Activated CD8-positive, alpha-beta memory T cell treated with anti-CD3 and anti-CD28 coated beads for 36 hours (primary cell): ENCODE results near the gene NNMT. TPM values are rescaled to one million over a fixed set of nuclear protein-coding genes. Genes with fewer than 3 reads are reported as not detected.

ENCODE experiments used
- CTCF ChIA-PET: fragments of 350-600 bp; sonication (Branson Sonifier 250); formaldehyde crosslinking; loops from one replicate; lab custom pipeline; 2021; ENCODE audit warnings: antibody characterized with exemption; lab: Charles Lee
- POLR2A ChIA-PET: fragments of 350-600 bp; sonication (Branson Sonifier 250); formaldehyde crosslinking; loops from one replicate; lab custom pipeline; 2021; ENCODE audit warnings: antibody characterized with exemption; lab: Charles Lee
- total RNA-seq, 2 experiments: library from RNA; stranded (reverse); gene quantifications; one replicate each; pipeline ENCODE4 v1.2.3, GENCODE V29; 2021

NNMT gene
- total RNA-seq, 2 experiments from 2014 or later: not detected

GRCh38 chr11:114297806-114298709 is 1.9 kb downstream of the NNMT start:
- ChIA-PET POLR2A (no interaction called here), CTCF (no interaction called here)

- ChIA-PET CTCF (no interaction called here), POLR2A (no interaction called here)
Observed at GRCh38 chr11:114298710-114299109, 2.5 kb downstream of the NNMT start.

- ChIA-PET POLR2A (no interaction called here), CTCF (no interaction called here)
Observed at GRCh38 chr11:114301088-114301487, 4.9 kb downstream of the NNMT start.

- POLR2A ChIA-PET: no interaction called here
- CTCF ChIA-PET: no interaction called here
Observed at GRCh38 chr11:114301927-114302326, 5.7 kb downstream of the NNMT start.

GRCh38 chr11:114302663-114303062 is 6.5 kb downstream of the NNMT start:
- POLR2A ChIA-PET: no interaction called here

GRCh38 chr11:114304065-114304464 is 7.9 kb downstream of the NNMT start:
- ChIA-PET POLR2A (no interaction called here), CTCF (no interaction called here)

More at GRCh38 chr11:114302663-114303062, 6.5 kb downstream of the NNMT start:
- CTCF ChIA-PET: no interaction called here

GRCh38 chr11:114304969-114305368 is 8.8 kb downstream of the NNMT start:
- POLR2A ChIA-PET: no interaction called here
- CTCF ChIA-PET: no interaction called here

- ChIA-PET CTCF (no interaction called here), POLR2A (no interaction called here)
Observed at GRCh38 chr11:114307524-114308203, 11.5 kb downstream of the NNMT start.

- ChIA-PET POLR2A (no interaction called here), CTCF (no interaction called here)
Observed at GRCh38 chr11:114308689-114309089, 12.5 kb downstream of the NNMT start.

GRCh38 chr11:114309517-114309916 is 13.3 kb downstream of the NNMT start:
- POLR2A ChIA-PET: no interaction called here

GRCh38 chr11:114310095-114310494 is 13.9 kb downstream of the NNMT start:
- CTCF ChIA-PET: no interaction called here

More at GRCh38 chr11:114309517-114309916, 13.3 kb downstream of the NNMT start:
- CTCF ChIA-PET: no interaction called here

GRCh38 chr11:114311946-114312345 is 15.7 kb downstream of the NNMT start:
- CTCF ChIA-PET: no interaction called here
- POLR2A ChIA-PET: no interaction called here

More at GRCh38 chr11:114310095-114310494, 13.9 kb downstream of the NNMT start:
- POLR2A ChIA-PET: no interaction called here

- ChIA-PET POLR2A (no interaction called here), CTCF (no interaction called here)
Observed at GRCh38 chr11:114314096-114314495, 17.9 kb downstream of the NNMT start.

GRCh38 chr11:114315749-114316368 is 19.7 kb downstream of the NNMT start:
- POLR2A ChIA-PET: no interaction called here
- CTCF ChIA-PET: no interaction called here

GRCh38 chr11:114316980-114317786 is 21.0 kb downstream of the NNMT start:
- POLR2A ChIA-PET: no interaction called here
- CTCF ChIA-PET: no interaction called here

- ChIA-PET POLR2A (no interaction called here), CTCF (no interaction called here)
Observed at GRCh38 chr11:114317787-114318137, 21.6 kb downstream of the NNMT start.

GRCh38 chr11:114318361-114318760 is 22.2 kb downstream of the NNMT start:
- ChIA-PET POLR2A (no interaction called here), CTCF (interaction anchor here (0.6 kb wide), 1 partner anchor 189 kb away, joined by 3 read pairs; no protein-coding TSS in a partner anchor)

GRCh38 chr11:114319716-114320328 is 23.6 kb downstream of the NNMT start:
- ChIA-PET CTCF (no interaction called here), POLR2A (interaction anchor here (0.6 kb wide), 1 partner anchor 409 kb away, joined by 7 read pairs; no protein-coding TSS in a partner anchor)
